AML-193 (cell line): Measurements from ENCODE around the gene LGALS9.

Experiments
- DNase-seq, 2 experiments: peaks; one replicate each; lab custom pipeline; 2025; lab: John Stamatoyannopoulos, UW

Gene LGALS9

DNA sequence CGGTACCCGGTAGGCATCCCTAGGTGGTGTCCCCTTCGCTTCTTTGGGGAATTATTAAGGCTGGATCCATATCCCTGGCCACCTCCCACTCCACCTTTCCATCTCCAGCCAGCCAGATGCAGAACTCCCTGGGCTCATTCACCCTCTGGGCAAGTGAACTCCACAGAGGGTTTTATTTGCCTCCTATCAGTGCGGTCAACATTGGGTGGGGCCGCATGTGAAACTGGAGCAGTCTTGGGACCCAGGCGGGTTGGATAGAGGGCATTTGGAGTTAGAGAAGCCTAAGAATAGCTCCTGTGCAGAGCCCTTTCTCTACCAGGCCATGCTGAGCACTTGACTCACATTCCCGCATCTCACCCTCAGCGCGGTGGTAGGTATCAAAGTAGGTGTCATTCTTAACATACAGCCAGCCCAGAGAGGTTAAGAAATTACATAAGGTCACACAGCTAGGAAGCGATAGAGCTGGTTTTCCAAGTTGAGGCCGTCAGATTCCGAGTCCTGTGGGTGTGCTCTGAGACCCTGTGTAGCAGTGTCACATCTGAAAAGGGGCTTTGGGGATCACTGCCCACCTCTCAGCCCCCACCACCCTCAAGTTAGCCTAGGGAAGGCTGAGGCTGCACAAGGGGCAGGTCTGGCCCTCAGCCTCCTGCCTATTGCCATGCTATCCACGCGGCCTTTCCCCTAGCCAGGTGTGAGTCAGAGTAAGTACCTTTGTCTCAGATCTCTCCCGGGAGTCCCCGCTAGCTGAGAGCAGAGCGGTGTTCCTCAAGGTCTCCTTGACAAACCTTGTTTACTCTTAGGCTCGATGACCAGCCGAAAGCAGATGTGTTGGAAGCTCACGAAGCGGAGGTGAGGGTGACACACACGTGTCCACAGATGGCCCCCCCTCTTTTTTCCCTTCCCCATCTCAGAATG, 26.9 kb upstream of the LGALS9 start:
- DNase-seq, result no peak

DNA sequence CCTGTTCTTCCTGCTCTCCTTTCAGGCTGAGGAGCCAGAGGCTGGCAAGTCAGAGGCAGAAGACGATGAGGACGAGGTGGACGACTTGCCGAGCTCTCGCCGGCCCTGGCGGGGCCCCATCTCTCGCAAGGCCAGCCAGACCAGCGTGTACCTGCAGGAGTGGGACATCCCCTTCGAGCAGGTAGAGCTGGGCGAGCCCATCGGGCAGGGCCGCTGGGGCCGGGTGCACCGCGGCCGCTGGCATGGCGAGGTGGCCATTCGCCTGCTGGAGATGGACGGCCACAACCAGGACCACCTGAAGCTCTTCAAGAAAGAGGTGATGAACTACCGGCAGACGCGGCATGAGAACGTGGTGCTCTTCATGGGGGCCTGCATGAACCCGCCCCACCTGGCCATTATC, 25.6 kb upstream of the LGALS9 start:
- DNase-seq, result no peak

DNA sequence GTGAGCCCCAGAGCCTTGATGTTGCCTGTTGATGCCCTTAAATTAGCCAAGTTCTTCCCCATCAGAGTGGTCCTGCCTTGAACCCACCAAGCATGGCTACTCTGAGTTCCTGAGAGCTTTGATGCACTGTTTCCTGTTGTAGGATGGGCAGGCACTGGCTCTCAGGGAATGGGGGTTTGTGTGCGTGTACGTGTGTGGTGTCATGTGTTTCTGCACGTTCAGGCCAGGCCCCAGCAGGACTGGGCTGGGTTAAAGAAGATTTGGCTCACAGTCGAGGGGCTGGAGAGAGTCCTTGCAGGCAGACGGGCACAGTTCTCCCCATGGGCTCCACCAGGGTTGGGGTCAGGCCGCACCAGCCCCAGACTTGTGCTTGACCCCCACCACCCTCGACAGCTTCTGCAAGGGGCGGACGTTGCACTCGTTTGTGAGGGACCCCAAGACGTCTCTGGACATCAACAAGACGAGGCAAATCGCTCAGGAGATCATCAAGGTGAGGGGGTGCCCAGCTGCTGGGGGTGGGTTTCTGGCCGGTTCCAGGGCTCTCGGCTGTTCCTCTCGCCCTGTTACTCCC, 23.4 kb upstream of the LGALS9 start:
- DNase-seq, result no peak

DNA sequence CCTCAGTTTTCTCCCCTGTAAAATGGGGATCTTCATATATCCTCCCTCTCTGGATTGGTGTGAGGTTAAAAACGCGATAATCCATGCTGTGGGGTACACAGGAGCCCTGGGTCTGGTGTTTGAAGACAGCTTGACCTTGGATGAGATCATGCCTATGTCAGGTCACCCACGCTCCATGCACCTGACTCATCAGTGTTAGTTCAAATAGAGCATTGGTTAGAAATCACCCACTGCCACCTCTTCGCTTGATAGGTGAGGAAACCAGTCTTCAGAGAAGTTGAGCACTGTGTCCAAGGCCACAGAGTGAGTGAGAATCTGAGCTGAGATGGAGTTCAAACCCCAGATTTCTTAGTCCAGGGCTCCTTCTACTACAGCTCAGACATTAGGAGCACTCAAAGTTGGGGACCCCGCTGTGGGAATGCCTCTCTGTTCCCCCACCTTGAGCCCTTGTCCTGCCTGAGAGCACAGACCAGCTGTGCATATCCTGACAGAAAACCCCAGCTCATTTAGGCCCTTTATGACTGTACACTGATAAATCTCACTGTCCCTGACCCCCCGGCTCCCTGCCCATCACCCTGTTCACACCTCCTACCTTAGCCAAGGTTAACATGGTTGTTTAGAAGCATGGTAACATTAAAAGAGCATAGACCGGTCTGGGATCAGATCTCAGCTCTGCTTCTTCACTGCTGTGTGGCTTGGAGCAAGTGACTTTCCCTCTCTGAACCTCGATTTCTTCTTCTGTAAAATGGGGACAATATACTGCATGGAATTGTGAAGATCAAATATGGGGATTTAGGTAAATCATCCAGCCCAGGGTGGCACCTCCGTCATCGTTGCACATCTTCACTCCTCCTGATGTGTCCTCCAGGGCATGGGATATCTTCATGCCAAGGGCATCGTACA, 22.4 kb upstream of the LGALS9 start:
- no peak for DNase-seq

DNA sequence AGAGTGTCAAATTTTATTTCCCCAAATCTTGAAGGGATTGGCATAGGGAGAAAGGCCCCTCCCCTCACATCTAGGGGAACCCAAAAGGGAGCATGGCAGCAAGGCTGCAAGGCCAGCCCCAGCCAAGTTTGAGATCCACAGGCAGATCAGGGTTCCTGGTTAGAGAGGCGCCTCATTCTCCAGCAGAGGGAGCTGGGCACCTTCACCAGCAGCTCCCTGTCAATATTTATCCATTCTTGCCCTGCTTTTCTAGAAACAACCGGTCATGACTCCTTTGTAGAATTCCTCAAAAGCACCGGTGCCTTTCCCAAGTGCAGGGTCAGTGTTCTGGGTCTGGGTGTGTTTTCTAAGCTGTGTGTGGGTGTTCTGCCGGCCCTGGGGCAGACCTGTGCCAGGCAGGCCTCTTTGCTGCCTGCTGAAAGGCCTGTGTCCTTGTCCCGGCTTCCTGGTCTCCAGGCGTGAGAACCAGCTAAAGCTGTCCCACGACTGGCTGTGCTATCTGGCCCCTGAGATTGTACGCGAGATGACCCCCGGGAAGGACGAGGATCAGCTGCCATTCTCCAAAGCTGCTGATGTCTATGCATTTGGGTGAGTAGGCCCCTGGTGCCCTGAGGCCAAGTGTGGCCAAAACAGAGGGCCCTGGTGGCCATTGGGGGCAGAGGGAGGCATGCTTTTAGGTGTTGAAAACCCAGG, 21.2 kb upstream of the LGALS9 start:
- DNase-seq, result peak; percentile 68 to 76

DNA sequence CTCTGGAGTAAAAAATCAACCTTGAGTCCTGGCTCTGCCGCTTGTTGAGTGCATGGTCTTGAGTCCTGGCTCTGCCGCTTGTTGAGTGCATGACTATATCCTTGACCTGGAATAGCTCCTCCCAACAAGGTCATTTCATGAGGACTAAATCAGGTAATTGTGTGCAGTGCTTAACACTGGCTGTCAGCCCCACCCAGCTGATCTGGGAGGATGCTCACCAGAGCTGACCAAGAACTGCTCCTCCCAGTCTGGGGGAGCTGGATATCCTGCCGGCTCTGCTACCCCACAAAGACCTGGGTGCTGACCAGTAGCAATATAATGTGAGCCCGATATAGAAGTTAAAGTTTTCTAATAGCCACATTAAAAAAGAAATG, 20.7 kb upstream of the LGALS9 start:
- no peak for DNase-seq

DNA sequence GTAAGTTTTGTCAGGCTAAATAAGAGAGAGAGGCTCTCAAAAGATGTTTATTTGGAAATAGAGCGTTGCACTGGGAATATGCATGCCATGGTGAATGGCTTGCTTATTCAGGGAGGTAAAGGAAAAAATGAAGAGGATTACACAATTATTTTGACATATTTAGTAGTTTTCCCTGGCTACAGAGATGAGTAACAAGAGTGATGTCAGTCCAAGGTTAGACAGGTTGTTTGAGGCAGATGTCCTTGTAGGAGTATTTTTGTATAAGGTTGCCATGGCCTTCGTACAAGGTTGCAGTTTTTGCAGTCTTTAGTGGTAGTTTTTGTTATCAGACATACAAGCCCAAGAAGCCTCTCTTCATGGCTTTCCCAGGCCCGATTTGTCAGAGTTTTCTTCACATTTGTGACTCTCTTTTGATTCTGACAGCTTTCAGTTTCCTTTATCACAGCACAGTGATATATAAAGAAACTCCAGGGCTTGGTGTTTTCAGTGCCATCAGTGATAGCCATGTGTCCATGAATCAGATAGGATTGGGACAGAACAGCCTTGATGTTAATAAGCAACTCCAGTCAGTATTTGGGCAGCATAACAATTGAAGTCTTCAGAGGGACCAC, 18.7 kb upstream of the LGALS9 start:
- no peak for DNase-seq

DNA sequence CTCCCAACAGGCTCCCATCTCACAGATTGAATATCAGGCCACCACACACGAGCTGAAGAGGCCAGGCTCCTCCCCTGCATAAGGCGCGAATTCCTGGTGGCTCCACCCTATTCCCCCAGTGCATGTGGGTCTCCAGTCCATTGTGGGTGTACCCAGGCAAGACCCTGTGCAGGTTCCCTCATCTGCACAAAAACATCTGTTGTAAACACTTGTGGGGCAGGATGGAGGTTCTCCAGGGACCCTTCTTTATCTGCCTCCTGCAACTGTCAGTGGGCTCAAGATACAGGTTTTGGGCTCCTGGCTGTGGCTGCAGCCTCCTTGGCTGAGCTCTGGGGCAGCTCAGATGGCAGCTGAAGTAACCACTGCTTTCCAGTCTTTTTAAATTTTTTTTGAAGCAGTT, 17.6 kb upstream of the LGALS9 start:
- no peak for DNase-seq

DNA sequence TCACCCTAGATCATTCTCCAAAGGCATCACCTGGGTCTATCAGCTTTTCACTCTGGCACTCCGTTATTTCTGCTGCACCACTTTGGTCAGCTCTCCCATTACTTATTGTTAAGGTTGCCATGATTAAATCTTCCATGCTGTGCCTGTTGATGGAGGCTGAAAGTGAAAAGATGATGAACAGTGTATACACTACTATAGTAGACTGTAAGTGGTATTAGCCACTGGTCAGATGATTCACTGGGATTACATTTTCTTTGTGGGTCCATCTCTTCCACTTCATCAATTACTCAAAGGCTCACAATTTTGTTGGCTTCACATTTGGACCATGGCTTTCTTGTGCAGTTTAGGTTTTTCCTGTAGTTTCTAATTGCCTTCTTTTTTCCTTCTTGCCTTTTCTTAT, 15.9 kb upstream of the LGALS9 start:
- DNase-seq, result no peak

DNA sequence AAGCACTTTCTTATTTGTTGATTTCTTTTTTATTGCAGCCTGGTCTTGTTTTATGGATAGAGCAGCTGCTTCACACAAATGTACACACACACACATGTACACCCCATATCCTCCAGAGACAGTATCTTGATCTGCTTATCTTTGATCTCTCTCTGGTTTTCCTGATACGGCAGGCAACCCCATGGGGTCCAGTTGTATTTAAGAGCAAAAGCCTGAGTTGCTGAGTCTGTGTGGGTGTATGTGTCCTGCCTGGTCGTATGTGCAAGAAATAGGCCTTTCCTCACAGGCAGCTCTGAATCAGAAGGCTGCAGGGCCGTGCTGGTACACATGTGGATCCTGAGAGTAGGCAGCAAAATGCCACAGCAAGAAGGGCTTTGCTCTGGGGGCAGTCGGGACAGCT, 14.6 kb upstream of the LGALS9 start:
- DNase-seq, result no peak

DNA sequence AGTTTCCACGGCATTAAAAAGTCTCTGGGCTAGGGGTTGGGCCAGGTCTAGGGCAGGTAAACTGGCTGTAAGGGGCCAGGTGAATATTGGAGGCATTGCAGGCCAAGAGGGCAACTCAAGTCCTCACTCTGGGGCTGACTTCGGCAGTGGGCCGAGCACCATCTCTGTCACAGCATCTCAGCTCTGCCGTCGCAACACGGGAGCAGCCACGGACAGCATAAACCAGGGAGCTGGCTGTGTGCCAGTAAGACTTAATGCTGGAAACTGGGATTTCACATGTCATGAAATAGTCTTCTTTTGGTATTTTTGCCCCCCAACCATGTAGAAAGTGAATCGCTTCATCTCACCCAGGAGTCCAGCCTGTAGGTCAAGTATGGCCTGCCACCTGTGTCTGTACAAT, 12.6 kb upstream of the LGALS9 start:
- DNase-seq, result no peak

DNA sequence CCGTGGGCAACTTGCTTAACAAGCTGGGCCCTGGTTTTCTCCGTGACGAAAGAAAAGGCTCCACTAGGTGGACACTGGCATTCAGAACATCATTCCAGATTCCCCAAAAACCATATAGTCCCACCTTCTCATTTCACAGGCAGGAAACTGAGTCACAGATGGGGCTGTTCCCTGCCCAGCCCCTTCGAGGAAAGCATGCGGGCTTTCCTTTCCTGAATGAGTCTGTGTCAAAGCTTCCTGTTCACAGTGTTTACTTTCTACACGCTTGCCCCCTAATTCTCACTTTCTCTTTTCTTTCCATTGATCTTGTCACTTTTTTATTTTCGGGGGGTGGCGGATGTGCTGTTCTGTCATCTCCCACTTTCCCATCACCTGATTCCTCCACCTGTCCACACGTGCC, 10.3 kb upstream of the LGALS9 start:
- DNase-seq, result no peak

DNA sequence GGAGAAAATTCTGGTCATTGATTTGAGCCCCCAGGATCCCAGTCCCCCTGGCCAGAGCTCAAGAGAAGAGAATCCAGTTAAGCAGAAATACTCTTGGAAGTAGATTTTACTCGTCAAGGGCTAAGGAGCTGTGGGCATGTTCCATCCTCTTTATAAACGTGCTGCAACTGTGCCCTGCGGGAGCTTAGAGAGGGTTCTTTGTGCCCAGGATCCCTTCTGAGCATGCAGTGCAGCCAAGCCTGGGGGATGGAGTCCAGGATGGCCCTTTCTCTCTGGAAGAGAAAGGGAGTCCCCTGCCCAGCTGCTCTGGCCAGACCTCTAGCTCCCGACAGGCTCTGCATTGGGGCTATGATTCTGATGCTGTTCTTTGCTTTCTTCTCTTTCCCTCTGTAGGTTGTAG, 9.5 kb upstream of the LGALS9 start:
- DNase-seq, result no peak

DNA sequence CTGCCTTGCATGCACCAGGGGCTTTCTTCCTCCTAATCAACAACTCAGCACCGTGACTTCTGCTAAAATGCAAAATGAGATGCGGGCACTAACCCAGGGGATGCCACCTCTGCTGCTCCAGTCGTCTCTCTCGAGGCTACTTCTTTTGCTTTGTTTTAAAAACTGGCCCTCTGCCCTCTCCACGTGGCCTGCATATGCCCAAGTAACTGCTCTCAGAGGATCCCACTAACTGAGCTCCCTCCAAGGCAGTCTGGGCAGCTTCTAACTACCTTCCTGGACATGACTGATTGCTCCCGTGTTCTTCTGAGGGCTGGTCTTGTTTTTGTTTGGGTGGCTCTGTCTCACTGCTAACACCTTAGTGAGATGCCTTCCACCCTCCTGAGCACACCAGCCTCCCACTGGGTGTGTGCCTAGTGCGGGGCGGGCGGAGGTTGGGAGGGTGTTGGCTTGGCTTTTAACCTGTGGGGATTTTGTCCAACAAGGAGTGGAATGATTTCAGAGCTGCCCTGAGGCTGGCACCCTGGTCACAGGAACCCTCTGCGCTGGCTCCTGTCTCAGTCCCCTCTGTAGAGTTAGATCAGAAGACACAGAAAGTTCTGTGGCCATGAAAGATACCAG, 8.9 kb upstream of the LGALS9 start:
- no peak for DNase-seq

DNA sequence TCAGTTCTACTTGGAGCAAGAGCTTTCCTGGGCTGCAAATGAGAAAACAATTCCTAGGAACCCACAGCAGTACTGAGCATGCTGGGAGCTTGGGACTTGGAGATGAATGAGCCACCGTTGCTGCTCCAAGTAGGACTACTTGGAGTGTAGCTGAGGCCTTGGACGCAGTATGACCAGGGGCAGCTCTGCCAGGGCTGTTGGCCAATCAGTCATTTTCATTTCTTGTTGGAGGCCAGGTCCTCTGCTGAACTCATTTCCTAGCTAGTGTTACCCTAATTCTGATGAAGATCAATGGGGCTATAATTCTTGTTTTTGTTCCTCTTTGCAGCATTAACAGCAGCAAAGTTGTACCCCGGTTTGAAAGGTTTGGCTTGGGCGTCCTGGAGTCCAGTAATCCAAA, 8.0 kb upstream of the LGALS9 start:
- no peak for DNase-seq

DNA sequence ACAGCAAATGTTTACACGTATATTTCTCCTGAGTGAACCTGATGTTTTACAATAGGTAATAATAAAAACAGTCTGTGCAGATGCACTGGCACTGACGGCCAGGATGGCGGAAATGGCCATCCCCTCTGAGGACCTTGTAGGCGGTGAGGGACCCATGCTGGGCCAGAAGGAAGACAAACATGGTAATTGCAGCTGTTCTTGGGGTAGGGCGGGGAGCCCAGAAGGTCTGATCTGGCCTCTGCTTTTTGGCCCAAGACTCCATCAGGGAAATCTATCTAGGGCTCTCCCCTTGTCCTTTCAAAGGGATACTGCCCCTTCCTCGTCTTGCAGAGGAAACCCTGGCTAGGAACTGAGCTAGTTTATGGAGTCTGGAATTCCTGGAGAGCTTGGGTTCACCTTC, 7.4 kb upstream of the LGALS9 start:
- no peak for DNase-seq

DNA sequence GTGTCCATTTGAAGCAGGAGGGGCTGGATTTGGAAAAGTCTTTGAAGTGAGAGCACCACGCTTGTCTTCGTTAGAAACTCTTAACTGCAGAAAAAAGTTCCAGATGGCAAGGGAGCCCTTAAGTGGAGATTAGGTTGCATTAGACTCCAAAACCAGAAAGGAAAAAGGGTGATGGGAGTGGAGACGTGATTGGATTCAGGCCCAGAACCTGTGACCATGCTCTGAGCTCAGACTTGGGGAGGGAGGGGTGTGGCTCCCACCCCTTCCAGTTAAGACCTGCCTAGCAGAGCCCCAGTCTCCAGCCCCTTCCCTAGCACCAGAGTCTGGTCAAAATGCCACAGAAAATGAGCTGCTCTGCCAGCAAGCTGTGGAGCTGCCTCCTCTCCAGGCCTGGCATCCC, 6.4 kb upstream of the LGALS9 start:
- DNase-seq, result no peak

DNA sequence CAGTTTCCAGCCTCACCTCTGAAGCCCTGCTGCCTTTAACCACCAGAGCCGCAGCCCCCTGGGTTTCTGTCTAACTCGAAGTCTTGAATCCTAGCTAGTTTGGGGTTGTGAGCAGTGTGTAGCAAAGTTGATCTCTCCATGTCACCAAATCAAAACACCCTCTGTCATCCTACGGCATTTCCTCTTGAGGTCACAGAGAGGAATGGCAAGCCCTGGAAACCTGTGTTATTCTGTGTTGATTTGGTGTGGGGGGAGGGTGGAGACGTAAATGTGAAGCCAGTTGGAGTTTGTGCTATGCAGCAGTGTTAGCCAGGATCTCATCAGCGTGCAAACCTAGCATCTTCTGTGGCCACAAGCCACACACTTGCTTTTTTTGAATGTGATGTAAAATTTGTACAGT, 5.1 kb upstream of the LGALS9 start:
- DNase-seq, result no peak

DNA sequence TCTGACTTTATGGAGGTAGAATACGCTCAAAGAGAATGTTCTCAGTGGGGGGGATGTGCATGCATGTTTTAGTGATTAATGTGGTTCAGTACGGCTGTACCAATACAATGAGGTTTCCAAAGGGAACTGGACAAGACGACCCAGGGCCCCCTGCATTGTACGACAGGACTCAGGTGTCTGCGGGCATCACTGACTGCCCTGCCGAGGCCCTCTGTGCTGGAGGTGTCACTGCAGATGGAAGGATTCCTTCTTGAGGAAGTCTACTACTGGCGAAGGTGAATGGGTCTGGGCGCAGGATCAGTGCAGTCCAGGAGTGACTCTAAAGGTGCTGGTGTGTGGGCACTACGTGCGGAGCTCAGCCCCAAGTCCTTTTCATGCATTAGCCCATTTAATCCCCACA, 3.5 kb upstream of the LGALS9 start:
- no peak for DNase-seq

DNA sequence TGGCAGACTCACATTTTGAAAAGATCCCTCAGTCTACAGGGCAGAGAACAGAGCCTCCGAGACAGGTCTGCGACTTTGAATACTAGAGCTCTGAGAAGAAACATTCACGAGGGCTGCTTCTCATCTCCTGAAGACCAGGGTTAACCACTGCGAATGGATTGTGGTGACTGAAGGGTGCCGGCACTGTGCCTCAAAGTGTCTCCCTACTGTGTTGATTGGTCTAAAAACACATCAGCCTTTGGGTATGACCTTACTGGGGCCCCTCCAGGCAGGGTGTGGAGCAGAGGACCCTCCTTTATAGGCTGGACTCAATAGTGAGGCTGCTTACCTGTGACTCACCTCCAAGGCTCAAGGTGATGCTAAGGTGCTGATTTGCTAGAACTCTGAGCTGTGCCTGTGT, 2.6 kb upstream of the LGALS9 start:
- no peak for DNase-seq

DNA sequence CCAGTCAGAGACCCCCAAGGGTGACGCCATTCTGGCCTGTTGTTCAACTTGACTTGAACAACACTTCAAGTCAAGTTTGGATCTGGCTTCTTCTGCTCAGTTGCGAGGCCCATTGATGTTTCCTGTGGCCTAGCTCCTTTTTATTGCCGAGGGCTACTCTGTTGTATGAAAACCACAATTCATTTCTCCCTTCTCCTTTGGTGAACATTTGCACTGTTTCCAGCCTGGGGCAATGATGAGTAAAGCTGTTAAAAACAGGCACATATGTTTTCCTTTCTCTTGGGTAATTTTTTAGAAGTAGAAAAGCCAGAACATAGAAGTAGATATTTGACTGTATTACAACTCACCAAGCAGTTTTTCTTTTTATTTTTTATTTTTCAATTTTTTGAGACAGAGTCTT, 1.7 kb upstream of the LGALS9 start:
- DNase-seq, result peak; percentile 67 to 74

DNA sequence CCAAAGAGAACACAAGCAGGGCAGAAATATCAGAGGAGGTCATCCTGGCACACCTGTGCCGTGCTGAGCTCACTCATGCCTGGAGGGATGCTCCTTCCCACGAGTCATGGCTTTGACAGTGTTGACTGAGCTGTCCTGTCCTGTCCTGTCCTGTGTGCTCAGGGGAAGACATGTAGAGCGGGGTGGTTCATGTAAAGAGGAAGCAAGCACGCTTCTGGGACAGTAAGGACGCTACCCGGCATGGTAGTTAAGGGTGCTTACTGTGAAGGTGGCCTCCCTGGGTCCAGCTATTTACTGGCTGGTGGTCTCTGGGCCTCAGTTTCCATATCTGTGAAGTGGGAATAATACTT, 398 bp downstream of the LGALS9 start:
- peak; percentile 71 to 72 for DNase-seq
